ENCODE data around the gene PATZ1.
A peak's percentile ranks its signal among the peaks of the same experiment; 100 is the strongest.

Gene PATZ1

DNA sequence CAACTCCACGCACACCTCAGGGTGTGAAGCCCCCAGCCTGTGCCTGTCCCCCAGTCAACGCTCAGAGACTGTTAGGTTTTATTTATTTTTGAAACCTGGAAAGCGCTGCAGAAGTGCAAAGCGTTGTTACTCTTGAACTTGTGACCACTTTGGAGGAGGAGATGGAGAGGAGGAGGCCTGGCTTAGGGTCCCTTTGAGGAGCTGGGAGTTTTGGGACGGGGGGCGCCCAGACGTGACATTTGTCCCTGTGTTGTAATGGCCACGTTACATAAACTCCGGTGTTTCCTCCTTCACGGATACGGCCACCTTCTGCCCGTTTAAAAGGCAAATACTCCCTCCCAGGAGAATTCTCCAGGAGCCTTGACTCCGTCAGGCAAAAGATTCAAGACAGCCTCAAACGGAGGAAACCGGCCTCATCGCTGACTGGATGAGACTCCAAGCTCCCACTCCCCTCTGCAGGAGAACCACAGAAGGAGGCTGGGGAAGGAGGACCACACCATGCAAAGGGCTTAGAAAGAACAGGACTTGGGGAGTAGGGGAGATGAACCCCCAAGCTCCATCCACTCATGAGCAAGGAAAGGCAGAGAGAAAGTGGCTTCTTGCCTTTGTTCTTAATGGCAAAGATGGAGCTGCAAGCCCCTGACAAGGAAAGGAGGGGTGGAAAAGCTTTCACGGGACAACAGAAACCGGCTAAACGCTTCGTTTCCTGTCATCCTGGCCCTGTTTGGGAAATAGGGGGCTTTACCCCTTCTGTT is 54.5 kb downstream of the PATZ1 start:
- peaks cover 54% of the 10 kb centered on the region in 2 donors for H3K4me1 Mint-ChIP-seq (ENCODE audit: low read depth in 2 of 2)
- peak overlapping the region; percentile 93 to 96 for H3K4me3 Mint-ChIP-seq
- H3K27ac Mint-ChIP-seq, result peak overlapping the region; percentile 99 to 100
- ATAC-seq (replicated peaks) (no peak), DNase-seq (peak in 1 of 3 experiments; percentile 46)
- no peaks in the 10 kb centered on the region for H3K27me3 Mint-ChIP-seq
- H3K36me3 Mint-ChIP-seq (ENCODE audit: insufficient read depth), result peaks cover 68% of the 10 kb centered on the region
- no peaks in the 10 kb centered on the region for H3K9me3 Mint-ChIP-seq

DNA sequence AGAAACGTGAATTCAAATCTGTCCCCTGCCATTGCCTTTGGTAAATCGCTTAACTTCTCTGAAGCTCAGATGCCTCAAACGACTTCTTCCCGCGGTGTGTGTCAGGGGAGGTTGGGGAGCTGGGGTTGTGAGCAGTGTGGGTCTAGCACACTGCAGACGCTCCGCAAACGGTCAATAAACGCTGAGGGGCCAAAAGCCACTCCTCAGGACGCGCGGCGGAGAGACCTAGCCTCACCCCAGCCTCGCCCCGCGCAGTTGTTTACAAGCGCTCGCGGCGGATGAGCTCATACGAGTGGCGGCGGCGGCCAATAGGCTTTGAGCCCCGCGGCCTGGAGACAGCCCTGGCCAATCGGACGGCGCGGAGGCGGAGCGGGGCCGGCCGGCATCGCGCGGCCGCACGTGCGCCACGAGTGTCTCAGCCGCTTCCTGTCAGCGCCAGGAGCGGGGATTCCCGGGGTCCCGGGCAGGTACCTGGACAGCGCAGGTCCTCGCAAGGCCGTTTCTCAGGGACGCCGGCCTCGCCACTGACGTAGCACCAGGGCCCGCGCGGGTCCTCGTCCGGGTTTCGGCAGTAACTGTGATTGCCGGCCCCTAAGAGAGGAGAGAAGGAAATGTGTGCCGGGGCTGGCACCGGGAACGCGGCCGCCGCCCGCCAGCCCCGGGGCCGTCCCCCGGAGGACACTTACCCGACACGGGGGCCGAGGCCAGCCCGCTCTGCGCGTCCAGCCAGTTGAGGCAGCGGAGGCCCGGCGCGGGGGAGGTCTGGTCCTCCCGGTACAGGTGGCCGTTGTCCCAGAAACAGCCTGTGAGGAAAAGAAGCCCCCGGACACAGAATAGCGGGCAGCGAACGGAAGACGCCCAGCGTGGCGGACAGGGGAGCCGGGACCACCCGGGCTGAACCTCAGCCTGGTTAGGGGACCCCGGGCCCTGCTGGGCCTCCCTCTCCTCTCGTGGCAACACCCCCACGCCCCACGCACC is 55.4 kb downstream of the PATZ1 start:
- Mint-ChIP-seq H3K36me3 (ENCODE audit: insufficient read depth) (peaks cover 77% of the 10 kb centered on the region), H3K9me3 (no peaks in the 10 kb centered on the region), H3K27ac (peak overlapping the region; percentile 99 to 100), H3K4me3 (peak overlapping the region; percentile 93 to 96), H3K27me3 (no peaks in the 10 kb centered on the region), H3K4me1 (ENCODE audit: low read depth in 2 of 2) (peaks cover 54 to 55% of the 10 kb centered on the region in 2 donors)
- ATAC-seq (replicated peaks) (peak; percentile 77), DNase-seq (peak; percentile 93 to 95 (median 95))

DNA sequence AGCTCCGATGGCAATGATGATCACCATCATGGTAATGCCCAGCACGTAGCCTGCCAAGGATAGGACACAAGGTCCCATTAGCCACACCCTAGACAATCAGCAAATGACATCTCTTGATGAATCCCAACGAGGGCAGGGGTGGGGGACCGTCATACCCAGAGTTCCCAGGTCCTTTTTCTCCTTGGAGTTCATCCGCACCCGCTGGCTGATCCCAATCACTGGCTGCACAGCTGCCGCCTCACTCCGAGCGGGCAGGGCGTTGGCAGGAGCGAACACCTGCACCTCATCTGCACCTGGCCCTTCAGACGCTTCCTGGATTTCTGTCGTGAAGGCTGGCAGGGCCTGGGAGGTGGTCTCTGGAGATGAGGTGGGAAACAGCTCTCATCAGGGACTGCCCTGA is 56.8 kb downstream of the PATZ1 start:
- Mint-ChIP-seq H3K9me3 (no peaks in the 10 kb centered on the region), H3K36me3 (ENCODE audit: insufficient read depth) (peaks cover 92% of the 10 kb centered on the region), H3K27ac (peak overlapping the region; percentile 99 to 100), H3K4me3 (peak overlapping the region; percentile 93 to 96), H3K27me3 (no peaks in the 10 kb centered on the region), H3K4me1 (ENCODE audit: low read depth in 2 of 2) (peaks cover 56 to 64% of the 10 kb centered on the region in 2 donors)
- DNase-seq, result no peak
- ATAC-seq (replicated peaks), result no peak

DNA sequence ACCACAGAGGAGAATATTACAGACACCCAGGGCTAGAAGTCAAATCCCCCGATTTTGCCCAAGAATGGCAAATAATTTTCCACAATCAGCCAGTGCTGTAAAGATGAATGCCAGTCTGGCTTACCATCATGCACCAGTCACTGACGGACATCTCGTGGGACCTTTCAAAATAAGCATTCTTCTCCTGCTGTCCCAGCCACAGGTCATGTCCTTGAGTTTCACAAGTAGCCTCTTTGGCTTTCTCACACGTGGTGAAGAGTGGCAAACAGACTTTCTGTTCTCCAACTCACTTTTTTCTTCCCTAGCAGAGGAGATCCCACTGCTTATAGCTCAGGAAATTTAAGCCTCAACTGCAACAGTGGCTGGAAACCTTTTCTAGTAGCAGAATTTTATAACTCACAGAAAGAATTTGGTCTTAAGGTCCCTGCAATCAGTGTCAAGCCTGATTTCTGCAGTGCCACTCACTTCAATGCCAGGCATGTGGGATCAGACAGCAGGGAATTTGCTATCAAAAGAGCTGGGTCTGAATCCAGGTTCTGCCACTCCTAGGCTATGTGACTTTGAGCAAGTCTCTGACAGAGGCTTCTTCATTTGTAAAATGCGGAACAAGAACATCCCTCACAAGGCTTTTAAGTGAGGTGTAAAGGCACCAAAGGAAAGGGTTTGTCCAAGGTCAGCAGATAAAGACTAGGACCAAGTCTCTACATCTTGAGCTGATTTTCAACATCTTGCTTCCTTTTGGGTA is 57.5 kb downstream of the PATZ1 start:
- H3K4me1 Mint-ChIP-seq (ENCODE audit: low read depth in 2 of 2), result peaks cover 59 to 65% of the 10 kb centered on the region in 2 donors
- H3K27me3 Mint-ChIP-seq, result no peaks in the 10 kb centered on the region
- peak overlapping the region; percentile 93 to 96 for H3K4me3 Mint-ChIP-seq
- DNase-seq (no peak), ATAC-seq (replicated peaks) (no peak)
- peaks cover 98% of the 10 kb centered on the region for H3K36me3 Mint-ChIP-seq (ENCODE audit: insufficient read depth)
- H3K9me3 Mint-ChIP-seq, result no peaks in the 10 kb centered on the region
- peak overlapping the region; percentile 99 to 100 for H3K27ac Mint-ChIP-seq

DNA sequence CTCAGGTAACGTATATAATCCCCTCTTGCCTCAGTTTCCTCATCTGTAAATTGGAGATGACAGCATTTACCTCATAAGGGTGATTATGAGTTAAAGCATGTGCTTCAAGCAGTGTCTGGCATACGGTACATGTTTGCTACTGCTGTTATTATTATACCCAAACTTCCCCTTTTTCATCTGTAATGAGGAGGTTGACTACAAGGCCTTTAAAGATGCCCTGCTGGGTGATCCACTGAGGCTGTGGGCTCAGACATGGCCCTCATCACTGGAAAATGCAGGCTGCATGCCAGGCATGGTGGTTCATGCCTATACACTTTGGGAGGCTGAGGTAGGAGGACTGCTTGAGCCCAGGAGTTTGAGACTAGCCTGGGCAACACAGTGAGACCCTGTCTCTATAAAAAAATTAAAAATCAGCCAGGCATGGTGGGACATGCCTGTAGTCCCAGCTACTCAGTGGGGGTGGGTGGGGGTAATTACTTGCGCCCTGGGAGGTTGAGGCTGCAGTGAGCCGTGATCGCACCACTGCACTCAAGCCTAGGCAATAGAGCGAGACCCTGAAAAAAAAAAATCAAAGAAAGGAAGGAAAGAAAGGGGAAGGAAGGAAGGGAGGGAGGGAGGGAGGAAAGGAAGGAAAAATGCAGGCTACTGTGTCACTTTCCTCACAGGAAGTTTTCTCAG is 58.2 kb downstream of the PATZ1 start:
- Mint-ChIP-seq H3K27me3 (no peaks in the 10 kb centered on the region), H3K27ac (peak overlapping the region; percentile 99 to 100), H3K36me3 (ENCODE audit: insufficient read depth) (peaks cover 100% of the 10 kb centered on the region), H3K4me1 (ENCODE audit: low read depth in 2 of 2) (peaks cover 58 to 68% of the 10 kb centered on the region in 2 donors), H3K4me3 (peak overlapping the region; percentile 83 to 93), H3K9me3 (no peaks in the 10 kb centered on the region)
- DNase-seq (no peak), ATAC-seq (replicated peaks) (no peak)

DNA sequence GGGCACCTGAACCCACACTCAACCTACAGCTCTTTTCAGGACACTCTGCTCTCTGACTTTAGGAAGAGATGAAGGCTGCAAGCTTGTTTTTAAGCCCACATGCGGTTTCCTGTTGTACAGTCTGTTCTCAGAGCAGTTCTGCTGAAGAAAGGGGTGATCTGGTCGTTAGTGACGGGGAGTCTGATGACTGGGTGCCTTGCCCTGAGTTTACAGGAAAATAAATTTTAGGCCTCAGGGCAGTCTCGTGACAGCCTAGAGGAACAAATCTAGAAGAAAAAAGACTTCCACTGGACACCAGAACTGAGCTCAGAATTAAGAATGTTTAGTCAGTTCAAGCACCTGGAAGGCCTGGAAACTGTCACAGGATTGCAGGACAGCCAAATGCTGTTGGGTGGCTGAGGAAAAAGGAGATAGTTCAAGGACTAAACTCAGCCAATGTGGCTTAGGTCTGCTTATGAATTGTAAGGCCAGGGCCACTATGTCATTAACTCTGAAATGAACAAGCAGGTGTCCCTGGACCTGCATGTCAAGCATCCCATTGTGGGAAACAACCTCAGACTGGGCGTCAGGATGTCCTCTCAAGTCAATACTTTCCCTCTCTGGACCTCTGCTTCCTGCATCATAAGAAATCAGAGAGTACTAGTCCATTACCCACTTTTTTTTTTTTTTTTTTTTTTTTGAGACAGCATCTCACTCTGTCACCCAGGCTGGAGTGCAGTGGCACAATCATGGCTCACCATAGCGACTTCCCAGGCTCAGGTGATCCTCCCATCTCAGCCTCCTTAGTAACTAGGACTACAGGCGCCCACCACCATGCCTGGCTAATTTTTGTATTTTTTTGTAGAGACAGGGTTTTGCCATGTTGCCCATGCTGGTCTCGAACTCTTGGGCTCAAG is 59.5 kb downstream of the PATZ1 start:
- no peaks in the 10 kb centered on the region for H3K27me3 Mint-ChIP-seq
- H3K4me3 Mint-ChIP-seq, result peak overlapping the region; percentile 83 to 93
- ATAC-seq (replicated peaks) (peak; percentile 42), DNase-seq (peak; percentile 54 to 58 (median 54))
- H3K9me3 Mint-ChIP-seq, result no peaks in the 10 kb centered on the region
- peak overlapping the region; percentile 99 to 100 for H3K27ac Mint-ChIP-seq
- H3K36me3 Mint-ChIP-seq (ENCODE audit: insufficient read depth), result peaks cover 100% of the 10 kb centered on the region
- peaks cover 52 to 66% of the 10 kb centered on the region in 2 donors for H3K4me1 Mint-ChIP-seq (ENCODE audit: low read depth in 2 of 2)

DNA sequence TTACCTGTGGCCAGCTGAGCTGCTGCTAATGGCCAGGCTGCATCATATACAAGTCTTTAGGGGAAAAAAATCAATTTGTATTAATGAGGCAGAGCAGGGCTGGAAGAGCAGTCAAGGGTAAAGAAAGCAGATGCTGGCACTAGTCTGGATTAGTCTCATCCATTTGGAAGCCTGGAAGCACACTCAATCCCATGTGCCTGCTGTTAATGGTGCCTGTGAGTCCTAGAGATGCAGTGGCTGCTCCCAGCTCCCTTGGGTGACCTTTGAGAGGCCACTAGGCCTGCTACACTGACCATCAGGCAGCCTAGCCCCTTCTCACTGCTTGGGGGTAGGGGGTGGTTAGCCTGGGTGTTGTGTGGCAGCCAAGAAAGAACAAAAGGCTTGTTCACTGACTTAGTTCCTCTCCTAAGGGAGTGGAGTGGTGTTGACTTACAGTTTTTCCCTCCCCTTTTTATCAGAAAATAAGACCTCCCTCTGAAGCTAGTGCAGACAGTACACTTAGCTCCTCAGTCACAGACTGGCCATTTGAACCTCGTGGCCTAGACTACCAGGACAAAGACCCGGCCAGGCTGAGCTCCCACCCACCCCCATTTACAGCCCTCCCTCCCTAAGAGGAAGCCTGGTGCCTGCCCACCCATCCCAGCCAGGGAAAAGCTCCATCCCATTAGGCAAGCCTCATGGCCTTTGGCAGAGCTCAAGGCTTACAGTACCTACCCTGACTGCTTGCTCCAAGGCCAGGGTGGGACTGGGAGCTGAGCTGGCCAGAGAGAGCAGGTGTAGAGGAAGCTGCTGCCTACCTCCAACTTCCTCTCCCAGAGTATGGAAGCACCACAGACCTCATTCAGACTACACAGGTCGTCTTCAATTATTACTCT is 61.6 kb downstream of the PATZ1 start:
- ATAC-seq (replicated peaks), result no peak
- Mint-ChIP-seq H3K4me1 (ENCODE audit: low read depth in 2 of 2) (peaks cover 56 to 70% of the 10 kb centered on the region in 2 donors), H3K4me3 (peak overlapping the region; percentile 83 to 93)

DNA sequence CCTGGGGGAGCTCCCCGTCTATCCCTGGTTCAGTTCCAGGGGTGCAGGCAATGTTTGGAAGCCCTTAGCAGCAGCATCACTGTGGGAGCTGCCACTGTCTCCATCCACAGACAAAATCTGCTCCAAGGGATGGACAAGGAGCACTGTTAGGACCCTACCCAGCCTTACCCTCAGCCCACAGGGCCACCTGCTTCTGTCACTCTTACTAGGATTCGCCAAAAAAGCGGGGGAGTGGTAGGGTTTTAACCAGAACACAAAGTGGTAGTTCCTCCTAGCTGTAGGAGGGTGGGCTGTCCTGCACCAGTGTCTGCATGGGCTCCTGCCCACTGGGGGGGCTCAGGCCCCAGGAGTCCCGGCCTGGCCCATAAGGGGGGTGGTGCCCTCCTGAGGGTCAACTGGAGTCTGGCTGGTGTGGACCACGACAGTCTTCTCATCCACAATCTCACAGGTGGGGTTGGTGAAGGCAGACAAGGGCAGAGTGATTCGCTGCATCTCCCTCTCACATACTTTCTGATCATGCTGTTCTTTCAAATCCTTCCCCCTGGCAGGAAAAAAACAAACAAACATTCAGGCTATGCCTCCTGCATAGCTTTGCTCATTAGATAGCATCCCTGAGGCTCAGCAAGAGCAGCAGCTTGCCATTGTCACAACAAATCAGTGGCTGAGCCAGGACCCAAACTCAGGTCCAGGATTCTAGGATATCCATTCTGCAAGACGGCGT is 63.2 kb downstream of the PATZ1 start:
- Mint-ChIP-seq H3K9me3 (no peaks in the 10 kb centered on the region), H3K4me1 (ENCODE audit: low read depth in 2 of 2) (peaks cover 63 to 71% of the 10 kb centered on the region in 2 donors), H3K4me3 (no peak overlapping the region), H3K27me3 (no peaks in the 10 kb centered on the region), H3K27ac (peak overlapping the region; percentile 80 to 100), H3K36me3 (ENCODE audit: insufficient read depth) (peaks cover 100% of the 10 kb centered on the region)
- ATAC-seq (replicated peaks), result no peak
- no peak for DNase-seq

More for the DNA sequence above, 61.6 kb downstream of the PATZ1 start:
- H3K36me3 Mint-ChIP-seq (ENCODE audit: insufficient read depth), result peaks cover 100% of the 10 kb centered on the region
- DNase-seq, result no peak
- no peaks in the 10 kb centered on the region for H3K9me3 Mint-ChIP-seq
- peak overlapping the region; percentile 99 to 100 for H3K27ac Mint-ChIP-seq
- H3K27me3 Mint-ChIP-seq, result no peaks in the 10 kb centered on the region

DNA sequence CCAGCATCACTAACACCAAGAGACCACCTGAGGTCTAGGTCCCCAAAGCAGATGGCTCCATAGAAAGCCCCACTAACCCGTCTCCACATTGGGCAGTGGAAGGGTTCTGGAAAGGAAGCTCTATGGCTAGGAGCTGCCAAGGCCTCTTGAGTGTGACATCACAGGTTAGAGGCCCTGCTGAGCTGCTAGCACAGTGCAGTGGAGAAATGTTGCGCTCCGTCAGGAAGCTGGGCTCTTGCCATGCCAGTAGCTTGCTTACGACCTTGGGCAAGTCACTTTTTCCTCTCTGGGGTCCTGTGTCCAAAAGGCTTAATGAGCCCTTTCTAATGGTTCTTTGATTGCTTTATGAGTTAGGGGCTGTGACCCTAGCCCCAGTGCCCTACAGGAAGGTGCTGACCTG is 64.4 kb downstream of the PATZ1 start:
- Mint-ChIP-seq H3K27me3 (no peaks in the 10 kb centered on the region), H3K4me3 (no peak overlapping the region), H3K9me3 (no peaks in the 10 kb centered on the region), H3K36me3 (ENCODE audit: insufficient read depth) (peaks cover 95% of the 10 kb centered on the region), H3K4me1 (ENCODE audit: low read depth in 2 of 2) (peaks cover 51 to 62% of the 10 kb centered on the region in 2 donors), H3K27ac (peak overlapping the region; percentile 57 to 80)
- DNase-seq (no peak), ATAC-seq (replicated peaks) (no peak)

DNA sequence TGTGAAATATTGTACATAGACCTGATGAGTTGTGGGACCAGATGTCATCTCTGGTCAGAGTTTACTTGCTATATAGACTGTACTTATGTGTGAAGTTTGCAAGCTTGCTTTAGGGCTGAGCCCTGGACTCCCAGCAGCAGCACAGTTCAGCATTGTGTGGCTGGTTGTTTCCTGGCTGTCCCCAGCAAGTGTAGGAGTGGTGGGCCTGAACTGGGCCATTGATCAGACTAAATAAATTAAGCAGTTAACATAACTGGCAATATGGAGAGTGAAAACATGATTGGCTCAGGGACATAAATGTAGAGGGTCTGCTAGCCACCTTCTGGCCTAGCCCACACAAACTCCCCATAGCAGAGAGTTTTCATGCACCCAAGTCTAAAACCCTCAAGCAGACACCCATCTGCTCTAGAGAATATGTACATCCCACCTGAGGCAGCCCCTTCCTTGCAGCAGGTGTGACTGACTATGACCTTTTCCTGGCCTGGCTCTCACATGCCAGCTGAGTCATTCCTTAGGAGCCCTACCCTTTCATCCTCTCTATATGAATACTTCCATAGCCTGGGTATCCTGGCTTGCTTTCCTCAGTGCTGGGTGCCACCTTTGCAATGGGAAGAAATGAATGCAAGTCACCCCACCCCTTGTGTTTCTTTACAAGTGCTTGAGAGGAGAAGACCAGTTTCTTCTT is 66.2 kb downstream of the PATZ1 start:
- H3K4me1 Mint-ChIP-seq (ENCODE audit: low read depth in 2 of 2), result peaks cover 35 to 47% of the 10 kb centered on the region in 2 donors

More for the DNA sequence above, 66.2 kb downstream of the PATZ1 start:
- Mint-ChIP-seq H3K36me3 (ENCODE audit: insufficient read depth) (peaks cover 92% of the 10 kb centered on the region), H3K27ac (peak overlapping the region; percentile 83 to 93), H3K9me3 (no peaks in the 10 kb centered on the region), H3K4me3 (peak overlapping the region; percentile 19 to 26), H3K27me3 (no peaks in the 10 kb centered on the region)
- DNase-seq, result no peak
- ATAC-seq (replicated peaks), result peak; percentile 5

Measured in effector memory CD8-positive, alpha-beta T cell (primary cell).